K562 (cell line): ENCODE measurements around the gene PHETA1. TPM values are rescaled to one million over a fixed set of nuclear protein-coding genes. Genes with fewer than 3 reads are reported as not detected.
A peak's percentile ranks its signal among the peaks of the same experiment; 100 is the strongest.

ENCODE experiments used
- BDP1 ChIP-seq: IDR thresholded peaks from 3 replicates; pipeline ENCODE4 v1.6.1; 2011; ENCODE audit not compliant: insufficient read length, insufficient read depth
- CTBP1 ChIP-seq: fragments of 450-650 bp; IDR thresholded peaks from 2 replicates; pipeline ENCODE4 v1.6.1; 2016; ENCODE audit warnings: borderline replicate concordance
- E2F5 ChIP-seq: sonication (generic); formaldehyde crosslinking; IDR thresholded peaks from 2 replicates; pipeline ENCODE4 v1.8.0; 2022; ENCODE audit warnings: mild to moderate bottlenecking, missing genetic modification reagents
- ESRRA ChIP-seq: fragments of 450-650 bp; IDR thresholded peaks from 2 replicates; pipeline ENCODE4 v1.6.1; 2014; ENCODE audit warnings: low read depth, mild to moderate bottlenecking, moderate library complexity, borderline replicate concordance
- FOXM1 ChIP-seq, 2 experiments: fragments of 450-650 bp in 1 of 2; sonication (generic) in 1 of 2; formaldehyde crosslinking in 1 of 2; IDR thresholded peaks; 2 replicates each; pipeline versions ENCODE4 v1.6.1 to v1.9.0; 2017 to 2022; ENCODE audit warnings: low read depth in 2 of 2, mild to moderate bottlenecking in 2 of 2, missing genetic modification reagents in 1 of 2, moderate library complexity in 1 of 2
- FUS ChIP-seq: fragments of 200-400 bp; formaldehyde crosslinking; optimal IDR thresholded peaks from 2 replicates; pipeline ENCODE3; 2017; ENCODE audit warnings: low read depth, low read length
- HMGN3 ChIP-seq: IDR thresholded peaks from 2 replicates; pipeline ENCODE4 v1.6.1; 2011; ENCODE audit warnings: borderline replicate concordance, low read depth, mild to moderate bottlenecking, mixed read lengths, low read length; ENCODE audit not compliant: insufficient read length; ENCODE audit errors: extremely low read depth
- ID3 ChIP-seq, 2 experiments: fragments of 250-450 bp in 1 of 2; fragments of 450-650 bp in 1 of 2; sonication (Bioruptor Pico) in 1 of 2; IDR thresholded peaks; 2 replicates each; pipeline versions ENCODE4 v1.6.1 to v1.8.0; 2016 to 2021; ENCODE audit warnings: mild to moderate bottlenecking in 2 of 2, moderate library complexity in 2 of 2, missing compliant biosample characterization in 1 of 2, missing genetic modification characterization in 1 of 2
- KLF16 ChIP-seq: IDR thresholded peaks from 2 replicates; pipeline ENCODE4 v1.6.1; 2016; ENCODE audit warnings: antibody characterized with exemption
- MIER1 ChIP-seq: fragments of 450-650 bp; IDR thresholded peaks from 2 replicates; pipeline ENCODE4 v1.6.1; 2016; ENCODE audit warnings: antibody characterized with exemption, mild to moderate bottlenecking, low read depth
- MNT ChIP-seq, 2 experiments: fragments of 450-650 bp; conservative IDR thresholded peaks; 2 replicates each; pipeline ENCODE4 v1.6.1; 2017; ENCODE audit warnings: mild to moderate bottlenecking in 2 of 2, moderate library complexity in 2 of 2
- NONO ChIP-seq, 2 experiments: fragments of 200-400 bp in 1 of 2; fragments of 450-650 bp in 1 of 2; formaldehyde crosslinking in 1 of 2; IDR thresholded peaks; 2 replicates each; pipeline ENCODE4 v1.6.1; 2017; ENCODE audit warnings: low read depth in 2 of 2, mild to moderate bottlenecking in 2 of 2, moderate library complexity in 2 of 2, low read length in 1 of 2
- PHF8 ChIP-seq: fragments of 200-600 bp; sonication (generic); IDR thresholded peaks from 2 replicates; pipeline ENCODE4 v1.6.1; 2012; ENCODE audit warnings: mixed run types, mild to moderate bottlenecking, inconsistent platforms, low read length, moderate library complexity, borderline replicate concordance
- RB1 ChIP-seq: fragments of 450-650 bp; IDR thresholded peaks from 2 replicates; pipeline ENCODE4 v1.6.1; 2017; ENCODE audit warnings: low read depth, mild to moderate bottlenecking
- SIN3A ChIP-seq, 2 experiments: fragments of 150-350 bp in 1 of 2; IDR thresholded peaks; 2 replicates each; pipeline ENCODE4 v1.6.1; 2011 to 2016; ENCODE audit warnings: borderline replicate concordance in 2 of 2, low read depth in 2 of 2, low read length in 2 of 2, mild to moderate bottlenecking in 2 of 2, moderate library complexity in 2 of 2; ENCODE audit not compliant: control insufficient read depth in 1 of 2
- SMAD4 ChIP-seq: fragments of 250-450 bp; sonication (Bioruptor Pico); conservative IDR thresholded peaks from 2 replicates; pipeline ENCODE4 v1.8.0; 2021; ENCODE audit warnings: inconsistent platforms, mild to moderate bottlenecking, moderate library complexity
- SRSF3 ChIP-seq: fragments of 200-400 bp; formaldehyde crosslinking; IDR thresholded peaks from 2 replicates; pipeline ENCODE4 v1.6.1; 2016; ENCODE audit warnings: mild to moderate bottlenecking, low read length, moderate library complexity; ENCODE audit not compliant: insufficient read depth
- STAG1 ChIP-seq: sonication (generic); formaldehyde crosslinking; IDR thresholded peaks from 2 replicates; pipeline ENCODE4 v1.5.0; 2020; ENCODE audit warnings: missing genetic modification reagents, borderline replicate concordance
- TCF7 ChIP-seq: sonication (generic); IDR thresholded peaks from 2 replicates; pipeline ENCODE4 v1.6.1; 2016; ENCODE audit warnings: antibody characterized with exemption, borderline replicate concordance
- TOE1 ChIP-seq, 2 experiments: fragments of 450-650 bp in 1 of 2; sonication (generic) in 1 of 2; formaldehyde crosslinking in 1 of 2; IDR thresholded peaks; 2 replicates each; pipeline versions ENCODE4 v1.7.1 to v1.8.0; 2016 to 2022; ENCODE audit warnings: borderline replicate concordance in 2 of 2, mild to moderate bottlenecking in 2 of 2, antibody characterized with exemption in 1 of 2, inconsistent platforms in 1 of 2, low read depth in 1 of 2, missing genetic modification reagents in 1 of 2, moderate library complexity in 1 of 2
- TRIM24 ChIP-seq, 2 experiments: fragments of 450-650 bp; IDR thresholded peaks; 2 replicates each; pipeline ENCODE4 v1.6.1; 2016
- ZNF384 ChIP-seq: IDR thresholded peaks from 2 replicates; pipeline ENCODE4 v1.6.1; 2012; ENCODE audit warnings: low read depth, low read length, improper control_type of control experiment
- ZNF778 ChIP-seq: fragments of 450-650 bp; formaldehyde crosslinking; IDR thresholded peaks from 2 replicates; pipeline ENCODE4 v1.4.0; 2020; ENCODE audit warnings: mild to moderate bottlenecking, moderate library complexity
- polyA plus RNA-seq, 8 experiments: library from polyadenylated mRNA; depleted of rRNA in 4 of 8; stranded (reverse) in 5 of 8; unstranded in 3 of 8; fragments of >200 nt; fragmentation: Nextera tagmentation in 2 of 8; fragmentation: Illumina TruSeq in 1 of 8; extraction: Ambion mirVana in 2 of 8; extraction: Trizol in 1 of 8; gene quantifications; 2 replicates each; pipeline versions ENCODE4 v1.2.1 to v1.2.3, GENCODE V29; 2011 to 2014; ENCODE audit warnings: inconsistent platforms in 1 of 8, missing spikeins in 1 of 8
- total RNA-seq, 7 experiments: library from RNA; depleted of rRNA in 6 of 7; stranded (reverse); fragments of >200 nt in 6 of 7; fragmentation: Illumina TruSeq in 2 of 7; extraction: Trizol in 2 of 7; gene quantifications; 2 replicates each; pipeline versions ENCODE4 v1.2.1 to v1.2.3, GENCODE V29; 2011 to 2021; ENCODE audit warnings: low replicate concordance in 1 of 7

PHETA1 gene
- total and polyA plus RNA-seq, 9 of the 15 experiments (the other 6 are each of a cell fraction or from before 2014, with no cell fraction given): 0.03 to 12.4 (median 3.0) TPM

GRCh38 chr12:111368788-111369495 is at the start of gene PHETA1 (continued):
- TF ChIP-seq PHF8 (peak; percentile 82; the same call in 1 of the 2 replicates), TOE1 (IDR thresholded peaks at IDR 0.05; ENCODE audit: borderline replicate concordance) (peak; percentile 91), TOE1 (CRISPR knock-in tag; IDR thresholded peaks at IDR 0.05; ENCODE audit: borderline replicate concordance, low read depth) (no peak), MNT (conservative IDR thresholded peaks at IDR 0.05) (peak; percentile 58 to 81; a peak in 3 of 4 replicates), ESRRA (0 out of 2 replicates have a peak, but pooled peaks have one; percentile 39), BDP1 (no peak), ZNF778 (CRISPR knock-in tag) (no peak), RB1 (peak; percentile 87), FOXM1 (IDR thresholded peaks at IDR 0.05; ENCODE audit: low read depth) (peak; percentile 66), FOXM1 (CRISPR knock-in tag; IDR thresholded peaks at IDR 0.05; ENCODE audit: low read depth) (0 out of 2 replicates have a peak, but pooled peaks have one; percentile 71), TRIM24 (IDR thresholded peaks at IDR 0.05) (0 out of 4 replicates have a peak, but pooled peaks of 1 of the 2 experiments have one; percentile 7), ZNF384 (no peak), SMAD4 (CRISPR knock-in tag) (peak; percentile 45; the same call in 1 of the 2 replicates), SRSF3 (no peak), MIER1 (no peak), KLF16 (peak; percentile 33; the same call in 1 of the 2 replicates), CTBP1 (peak; percentile 80), E2F5 (CRISPR knock-in tag) (no peak), HMGN3 (peak; percentile 94), FUS (peak; percentile 44), ID3 (CRISPR knock-in tag; IDR thresholded peaks at IDR 0.05) (no peak), ID3 (tag; IDR thresholded peaks at IDR 0.05) (peak; percentile 50; the same call in 1 of the 2 replicates), STAG1 (CRISPR knock-in tag) (no peak), SIN3A (IDR thresholded peaks at IDR 0.05; ENCODE audit: borderline replicate concordance in 2 of 2, control insufficient read depth in 1 of 2, low read depth in 2 of 2, low read length in 2 of 2) (peak in 1 of 2 experiments; percentile 69; a peak in 2 of 4 replicates), TCF7 (0 out of 2 replicates have a peak, but pooled peaks have one; percentile 11), NONO (IDR thresholded peaks at IDR 0.05; ENCODE audit: low read depth in 2 of 2, low read length in 1 of 2) (peak in 1 of 2 experiments; percentile 37; a peak in 1 of 4 replicates)
